Fibroblast of lung (primary cell): Measurements from ENCODE around the gene SORL1. TPM values are rescaled to one million over a fixed set of nuclear protein-coding genes. Genes with fewer than 3 reads are reported as not detected.

ENCODE experiments used
- DNase-seq, 2 donors: peaks; one replicate each; pipeline versions ENCODE4 v3.0.0 to v3.0.0-alpha.2; 2010; ENCODE audit warnings: low read depth in 2 of 2
- H2AFZ ChIP-seq: 2 replicates; pipeline ENCODE4 v1.5.1; 2012; ENCODE audit warnings: low read length, control low read depth, inconsistent platforms
- H3K27ac ChIP-seq: 2 replicates; pipeline ENCODE4 v1.5.1; 2011; ENCODE audit warnings: low read length, control low read depth; ENCODE audit not compliant: insufficient read depth
- H3K27me3 ChIP-seq: 2 replicates; pipeline ENCODE4 v1.5.1; 2011; ENCODE audit warnings: mild to moderate bottlenecking, low read length; ENCODE audit not compliant: control insufficient read depth, insufficient read depth
- H3K36me3 ChIP-seq: 2 replicates; pipeline ENCODE4 v1.5.1; 2011; ENCODE audit warnings: low read length; ENCODE audit not compliant: control insufficient read depth, insufficient read depth
- H3K4me1 ChIP-seq: 2 replicates; pipeline ENCODE4 v1.5.1; 2011; ENCODE audit warnings: low read length; ENCODE audit not compliant: control insufficient read depth, insufficient read depth; ENCODE audit errors: extremely low read depth
- H3K4me2 ChIP-seq: 2 replicates; pipeline ENCODE4 v1.5.1; 2011; ENCODE audit warnings: low read length, control low read depth; ENCODE audit not compliant: insufficient read depth; ENCODE audit errors: extremely low read depth
- H3K4me3 ChIP-seq, 4 experiments: fragments of 200-600 bp in 1 of 4; sonication (generic) in 1 of 4; replicated peaks in 1 of 4; 2 replicates each; pipeline ENCODE4 v1.5.1; 2011 to 2016; ENCODE audit warnings: low read length in 4 of 4, low read depth in 3 of 4, mild to moderate bottlenecking in 3 of 4, control low read depth in 2 of 4, inconsistent platforms in 1 of 4, mixed read lengths in 1 of 4; ENCODE audit not compliant: insufficient read depth in 1 of 4; ENCODE audit errors: control extremely low read depth in 1 of 4
- H3K79me2 ChIP-seq: 2 replicates; pipeline ENCODE4 v1.5.1; 2012; ENCODE audit warnings: mild to moderate bottlenecking, low read length, inconsistent platforms; ENCODE audit not compliant: control insufficient read depth, insufficient read depth
- H3K9ac ChIP-seq: 2 replicates; pipeline ENCODE4 v1.5.1; 2011; ENCODE audit warnings: mild to moderate bottlenecking, low read length, control low read depth; ENCODE audit not compliant: insufficient read depth
- H3K9me3 ChIP-seq: 2 replicates; pipeline ENCODE4 v1.5.1; 2012; ENCODE audit warnings: low read depth, low read length; ENCODE audit not compliant: control insufficient read depth, insufficient read depth
- H4K20me1 ChIP-seq: 2 replicates; pipeline ENCODE4 v1.5.1; 2011; ENCODE audit warnings: low read length; ENCODE audit not compliant: control insufficient read depth, insufficient read depth; ENCODE audit errors: extremely low read depth
- CTCF ChIP-seq, 2 donors: IDR thresholded peaks in 1 of 2; conservative IDR thresholded peaks in 1 of 2; 1 replicate in 1 of 2; 2 replicates in 1 of 2; pipeline ENCODE4 v1.5.1; 2011 to 2012; ENCODE audit warnings: low read length in 2 of 2, control low read depth in 1 of 2, inconsistent platforms in 1 of 2, low read depth in 1 of 2, mild to moderate bottlenecking in 1 of 2
- EZH2 ChIP-seq: IDR thresholded peaks from 2 replicates; pipeline ENCODE4 v1.5.1; 2012; ENCODE audit warnings: low read length, control low read depth, mild to moderate bottlenecking; ENCODE audit errors: missing control alignments
- polyA plus RNA-seq, 2 donors: library from polyadenylated mRNA; depleted of rRNA in 1 of 2; stranded (reverse) in 1 of 2; unstranded in 1 of 2; fragments of >200 nt; gene quantifications; 2 replicates each; pipeline ENCODE4 v1.2.1, GENCODE V29; 2011 to 2012; ENCODE audit warnings: missing spikeins in 1 of 2
- total RNA-seq: library from RNA; depleted of rRNA; stranded (reverse); fragments of >200 nt; gene quantifications from 2 replicates; pipeline ENCODE4 v1.2.1, GENCODE V29; 2014

SORL1 gene
- total and polyA plus RNA-seq, 2 donors (not counting 1 experiment from before 2014, with no cell fraction given) = 0.58 to 10.9 TPM

- Histone ChIP-seq H3K9me3 (no peaks in the 10 kb centered on the region), H3K36me3 (no peaks in the 10 kb centered on the region), H3K4me3 (no peak overlapping the region), H4K20me1 (no peaks in the 10 kb centered on the region), H2AFZ (no peak overlapping the region), H3K4me2 (no peak overlapping the region), H3K4me1 (peaks cover 12% of the 10 kb centered on the region), H3K79me2 (no peaks in the 10 kb centered on the region), H3K9ac (no peak overlapping the region), H3K27ac (no peak overlapping the region), H3K27me3 (no peaks in the 10 kb centered on the region)
- DNase-seq = no peak
- TF ChIP-seq EZH2 = no peak
- TF ChIP-seq CTCF (conservative IDR thresholded peaks at IDR 0.05 in 1 of 2, IDR thresholded peaks at IDR 0.05 in 1 of 2; ENCODE audit: low read depth in 1 of 2, low read length in 2 of 2) = no peak
These were observed 17.8 kb downstream of the SORL1 start for GRCh38 chr11:121469910-121470309.

DNA sequence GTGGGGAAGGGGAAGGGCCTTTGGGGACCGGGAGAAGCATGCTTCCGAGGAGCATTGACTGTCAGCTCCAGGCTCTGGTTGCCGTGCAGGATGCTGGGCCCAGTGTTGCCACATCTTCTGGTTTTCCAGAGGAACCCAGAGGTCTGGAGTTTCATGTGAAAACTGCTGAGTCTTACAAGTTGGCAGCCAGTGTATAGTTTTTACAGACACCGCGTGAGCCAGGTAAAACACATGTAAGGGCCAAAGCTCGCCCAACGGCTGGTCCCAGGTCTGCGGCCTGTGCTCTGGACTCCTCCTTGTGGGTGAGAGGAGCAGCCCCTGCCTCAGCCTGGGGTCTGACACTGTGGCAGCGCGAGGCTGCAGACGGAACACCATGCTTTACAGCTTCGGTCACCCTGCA, 19.1 kb downstream of the SORL1 start:
- TF ChIP-seq CTCF (conservative IDR thresholded peaks at IDR 0.05 in 1 of 2, IDR thresholded peaks at IDR 0.05 in 1 of 2; ENCODE audit: low read depth in 1 of 2, low read length in 2 of 2) = no peak
- no peak for TF ChIP-seq EZH2
- no peaks in the 10 kb centered on the region for H3K79me2 ChIP-seq
- H2AFZ ChIP-seq = no peak overlapping the region
- no peak overlapping the region for H3K27ac ChIP-seq
- H3K4me1 ChIP-seq = peaks cover 5% of the 10 kb centered on the region
- DNase-seq = no peak
- H3K9me3 ChIP-seq = no peaks in the 10 kb centered on the region
- H3K9ac ChIP-seq = no peak overlapping the region
- H3K36me3 ChIP-seq = no peaks in the 10 kb centered on the region
- no peaks in the 10 kb centered on the region for H4K20me1 ChIP-seq
- no peak overlapping the region for H3K4me3 ChIP-seq
- no peak overlapping the region for H3K4me2 ChIP-seq
- H3K27me3 ChIP-seq = no peaks in the 10 kb centered on the region

GRCh38 chr11:121472312-121472711, 20.2 kb downstream of the SORL1 start:
- no peaks in the 10 kb centered on the region for H3K79me2 ChIP-seq
- no peak overlapping the region for H3K4me2 ChIP-seq
- no peaks in the 10 kb centered on the region for H3K9me3 ChIP-seq
- no peaks in the 10 kb centered on the region for H3K27me3 ChIP-seq
- TF ChIP-seq CTCF (conservative IDR thresholded peaks at IDR 0.05 in 1 of 2, IDR thresholded peaks at IDR 0.05 in 1 of 2; ENCODE audit: low read depth in 1 of 2, low read length in 2 of 2) = no peak
- TF ChIP-seq EZH2 = no peak
- no peak overlapping the region for H2AFZ ChIP-seq
- H3K4me3 ChIP-seq = no peak overlapping the region
- H3K4me1 ChIP-seq = no peaks in the 10 kb centered on the region
- no peak overlapping the region for H3K27ac ChIP-seq
- H3K36me3 ChIP-seq = no peaks in the 10 kb centered on the region
- no peak overlapping the region for H3K9ac ChIP-seq
- DNase-seq = no peak
- no peaks in the 10 kb centered on the region for H4K20me1 ChIP-seq
